Right cardiac atrium (tissue), 5 donors: ENCODE data around the gene RRBP1. TPM values are rescaled to one million over a fixed set of nuclear protein-coding genes. Genes with fewer than 3 reads are reported as not detected.

Experiments
- ATAC-seq, 2 donors: fragments of 200-7000 bp; cut with Tn5 transposase; one replicate each; pipeline versions ENCODE4 v1.8.0 to v1.9.1; 2020; ENCODE audit warnings: moderate library complexity in 2 of 2, mild to moderate bottlenecking in 1 of 2
- DNase-seq, 3 donors: peaks; one replicate each; pipeline ENCODE4 v3.0.0-alpha.2; 2020
- H3K27ac ChIP-seq: one replicate; pipeline ENCODE4 v1.5.1; 2013; ENCODE audit warnings: mild to moderate bottlenecking, low read length, control low read depth, moderate library complexity
- H3K27me3 ChIP-seq: one replicate; pipeline ENCODE4 v1.6.1; 2013; ENCODE audit not compliant: control insufficient read depth, insufficient read depth
- H3K4me1 ChIP-seq: one replicate; pipeline ENCODE4 v1.6.1; 2013; ENCODE audit warnings: low read length; ENCODE audit not compliant: control insufficient read depth, insufficient read depth
- H3K4me3 ChIP-seq: one replicate; pipeline ENCODE4 v1.5.1; 2013; ENCODE audit warnings: low read length, control low read depth
- H3K9me3 ChIP-seq: one replicate; pipeline ENCODE4 v1.6.1; 2013; ENCODE audit warnings: low read length; ENCODE audit not compliant: control insufficient read depth
- WGBS: extraction: QIAGEN DNeasy Blood & Tissue Kit; methylation state at CpG from one replicate; pipeline ENCODE4 v1.1.7; 2013; 5-methylcytosine and 5-hydroxymethylcytosine counted together
- intact Hi-C, 4 donors: fragments of 100-400 bp; cut with DNase I; formaldehyde crosslinking; loops; one replicate each; pipeline versions ENCODE4 v1.11.0 to v1.14.0; 2022 to 2023
- polyA plus RNA-seq: library from polyadenylated mRNA; stranded (reverse); fragments of 200-250 nt; gene quantifications from one replicate; pipeline ENCODE4 v1.2.3, GENCODE V29; 2013
- total RNA-seq, 4 donors: library from RNA; stranded (reverse); fragmentation: NEBNext Ultra II Directional; extraction: Animal tissue kit (Norgen Biotek cat#: 25700); gene quantifications; one replicate each; pipeline ENCODE4 v1.2.1, GENCODE V29; 2021
- donor health status: healthy with polysubstance abuse.
- donor health status: DM: no; HTN: yes; CAD: no.
- donor health status: DM: no; HTN: no; CAD: no.
- donor health status: DM: no; HTN: yes; CAD: no; lungs with severe emphysema.
- donor health status: DM: yes; HTN: yes; CAD: no.

Gene RRBP1
- total and polyA plus RNA-seq, 5 donors, result 38.2 to 120 (median 55.6) TPM

GRCh38 chr20:17642404-17643269, 39.4 kb downstream of the RRBP1 start:
- intact Hi-C loops, result no loop called here
- DNase-seq, result peak; percentile 21 to 50 (median 47)
- Histone ChIP-seq H3K27ac (no peak overlapping the region), H3K9me3 (no peaks in the 10 kb centered on the region), H3K4me1 (peaks cover 31% of the 10 kb centered on the region), H3K27me3 (no peaks in the 10 kb centered on the region), H3K4me3 (no peak overlapping the region)
- WGBS, result 74% methylated on average over 19 of the region's 19 CpGs
- ATAC-seq, result no peak

- H3K27me3 ChIP-seq, result no peaks in the 10 kb centered on the region
- H3K9me3 ChIP-seq, result no peaks in the 10 kb centered on the region
- WGBS, result 60% methylated on average over 11 of the region's 11 CpGs
- no peak overlapping the region for H3K27ac ChIP-seq
- intact Hi-C loops, result no loop called here
- H3K4me3 ChIP-seq, result no peak overlapping the region
- peaks cover 24% of the 10 kb centered on the region for H3K4me1 ChIP-seq
- ATAC-seq, result peak; percentile 2 to 3
- peak; percentile 29 to 78 (median 69) for DNase-seq
These were observed 40.0 kb downstream of the RRBP1 start for GRCh38 chr20:17641993-17642392.

- ATAC-seq, result peak; percentile 17 to 34
- Histone ChIP-seq H3K27me3 (no peaks in the 10 kb centered on the region), H3K27ac (no peak overlapping the region), H3K4me1 (peaks cover 24% of the 10 kb centered on the region), H3K9me3 (no peaks in the 10 kb centered on the region), H3K4me3 (no peak overlapping the region)
- 55% methylated on average over 18 of the region's 18 CpGs for WGBS
- intact Hi-C loops, result no loop called here
- DNase-seq, result peak; percentile 56 to 88 (median 85)
These were observed 40.5 kb downstream of the RRBP1 start for GRCh38 chr20:17641520-17641964.

GRCh38 chr20:17640875-17641378, 41.1 kb downstream of the RRBP1 start:
- H3K4me1 ChIP-seq, result peaks cover 22% of the 10 kb centered on the region
- DNase-seq, result no peak

GRCh38 chr20:17640146-17640874, 41.7 kb downstream of the RRBP1 start:
- H3K27ac ChIP-seq, result no peak overlapping the region
- intact Hi-C loops, result no loop called here
- DNase-seq, result no peak
- H3K4me3 ChIP-seq, result no peak overlapping the region
- H3K27me3 ChIP-seq, result no peaks in the 10 kb centered on the region
- no peaks in the 10 kb centered on the region for H3K9me3 ChIP-seq
- peaks cover 24% of the 10 kb centered on the region for H3K4me1 ChIP-seq
- 81% methylated on average over 12 of the region's 12 CpGs for WGBS
- no peak for ATAC-seq

More at GRCh38 chr20:17640875-17641378, 41.1 kb downstream of the RRBP1 start:
- Histone ChIP-seq H3K4me3 (no peak overlapping the region), H3K9me3 (no peaks in the 10 kb centered on the region), H3K27me3 (no peaks in the 10 kb centered on the region), H3K27ac (no peak overlapping the region)
- no peak for ATAC-seq
- WGBS, result 88% methylated on average over 14 of the region's 14 CpGs
- intact Hi-C loops, result no loop called here

GRCh38 chr20:17638835-17639407, 43.1 kb downstream of the RRBP1 start:
- Histone ChIP-seq H3K4me3 (no peak overlapping the region), H3K27me3 (no peaks in the 10 kb centered on the region), H3K9me3 (no peaks in the 10 kb centered on the region), H3K4me1 (peaks cover 23% of the 10 kb centered on the region), H3K27ac (no peak overlapping the region)
- no peak for DNase-seq
- intact Hi-C loops, result no loop called here
- 70% methylated on average over 6 of the region's 6 CpGs for WGBS
- ATAC-seq, result no peak

GRCh38 chr20:17637985-17638640, 43.9 kb downstream of the RRBP1 start:
- intact Hi-C loops, result no loop called here
- Histone ChIP-seq H3K27me3 (no peaks in the 10 kb centered on the region), H3K4me1 (peaks cover 17% of the 10 kb centered on the region), H3K27ac (no peak overlapping the region), H3K9me3 (no peaks in the 10 kb centered on the region), H3K4me3 (no peak overlapping the region)
- DNase-seq, result no peak
- WGBS, result 74% methylated on average over 13 of the region's 13 CpGs
- no peak for ATAC-seq

- no peaks in the 10 kb centered on the region for H3K27me3 ChIP-seq
- intact Hi-C loops, result no loop called here
- H3K27ac ChIP-seq, result no peak overlapping the region
- WGBS, result 61% methylated on average over 4 of the region's 4 CpGs
- no peak overlapping the region for H3K4me3 ChIP-seq
- ATAC-seq (no peak), DNase-seq (no peak)
- H3K9me3 ChIP-seq, result no peaks in the 10 kb centered on the region
- peaks cover 13% of the 10 kb centered on the region for H3K4me1 ChIP-seq
These were observed 44.6 kb downstream of the RRBP1 start for GRCh38 chr20:17637413-17637780.

- DNase-seq (peak; percentile 66 to 89 (median 86)), ATAC-seq (peak; percentile 62 to 74)
- Histone ChIP-seq H3K4me3 (no peak overlapping the region), H3K9me3 (no peaks in the 10 kb centered on the region), H3K27me3 (no peaks in the 10 kb centered on the region), H3K27ac (peak overlapping the region; percentile 19), H3K4me1 (peaks cover 8% of the 10 kb centered on the region)
- intact Hi-C loops, result no loop called here
- WGBS, result 56% methylated on average over 24 of the region's 24 CpGs
These were observed 45.3 kb downstream of the RRBP1 start for GRCh38 chr20:17636523-17637412.
